Breast epithelium (tissue), 4 donors: Measurements from ENCODE around the gene TNFRSF18. TPM values are rescaled to one million over a fixed set of nuclear protein-coding genes. Genes with fewer than 3 reads are reported as not detected.

Source experiments
- DNase-seq, 2 donors: peaks; one replicate each; pipeline ENCODE4 v3.0.0-alpha.2; 2019; ENCODE audit warnings: low spot score in 2 of 2
- H3K27ac ChIP-seq, 2 donors: fragments of 200-600 bp; sonication (generic) in 1 of 2; one replicate each; pipeline ENCODE4 v1.5.1; 2016 to 2019; ENCODE audit warnings: mild to moderate bottlenecking in 1 of 2
- H3K27me3 ChIP-seq, 2 donors: fragments of 200-600 bp; sonication (generic) in 1 of 2; one replicate each; pipeline versions ENCODE4 v1.5.1 to v1.6.0; 2017 to 2019; ENCODE audit warnings: control low read depth in 1 of 2, mild to moderate bottlenecking in 1 of 2
- H3K36me3 ChIP-seq: fragments of 200-600 bp; one replicate; pipeline ENCODE4 v1.5.1; 2019
- H3K4me1 ChIP-seq, 2 donors: fragments of 200-600 bp; sonication (generic); one replicate each; pipeline ENCODE4 v1.5.1; 2016 to 2019; ENCODE audit warnings: control low read depth in 1 of 2
- H3K4me3 ChIP-seq, 3 donors: fragments of 200-600 bp; sonication (generic); 1 replicate in 2 of 3; 2 replicates in 1 of 3; pipeline ENCODE4 v1.5.1; 2016 to 2019; ENCODE audit warnings: mild to moderate bottlenecking in 3 of 3, moderate library complexity in 2 of 3
- H3K9me3 ChIP-seq, 2 donors: fragments of 200-600 bp; sonication (generic) in 1 of 2; one replicate each; pipeline ENCODE4 v1.5.1; 2016 to 2019; ENCODE audit warnings: control low read depth in 1 of 2
- CTCF ChIP-seq, 3 donors: fragments of 450-650 bp; IDR thresholded peaks; one replicate each; pipeline ENCODE4 v1.5.1; 2016 to 2017; ENCODE audit warnings: antibody characterized with exemption in 3 of 3, mild to moderate bottlenecking in 3 of 3, moderate library complexity in 3 of 3
- POLR2A ChIP-seq: fragments of 450-650 bp; IDR thresholded peaks from one replicate; pipeline ENCODE4 v1.6.1; 2016; ENCODE audit warnings: antibody characterized with exemption, mild to moderate bottlenecking, moderate library complexity
- POLR2AphosphoS5 ChIP-seq, 3 donors: sonication (generic); formaldehyde crosslinking; IDR thresholded peaks; one replicate each; pipeline ENCODE4 v1.6.1; 2017; ENCODE audit warnings: antibody characterized with exemption in 3 of 3
- intact Hi-C: fragments of 100-400 bp; cut with DNase I; formaldehyde crosslinking; loops from one replicate; pipeline ENCODE4 v1.15.1; 2023; ENCODE audit warnings: low total_unique reads
- total RNA-seq, 3 donors: library from RNA; depleted of rRNA; stranded (reverse); fragments of >200 nt; gene quantifications; one replicate each; pipeline ENCODE4 v1.1.0, GENCODE V29; 2016

The TNFRSF18 gene
- total RNA-seq, 3 donors from 2014 or later: 1.9 to 5.9 TPM; not detected in 1

DNA sequence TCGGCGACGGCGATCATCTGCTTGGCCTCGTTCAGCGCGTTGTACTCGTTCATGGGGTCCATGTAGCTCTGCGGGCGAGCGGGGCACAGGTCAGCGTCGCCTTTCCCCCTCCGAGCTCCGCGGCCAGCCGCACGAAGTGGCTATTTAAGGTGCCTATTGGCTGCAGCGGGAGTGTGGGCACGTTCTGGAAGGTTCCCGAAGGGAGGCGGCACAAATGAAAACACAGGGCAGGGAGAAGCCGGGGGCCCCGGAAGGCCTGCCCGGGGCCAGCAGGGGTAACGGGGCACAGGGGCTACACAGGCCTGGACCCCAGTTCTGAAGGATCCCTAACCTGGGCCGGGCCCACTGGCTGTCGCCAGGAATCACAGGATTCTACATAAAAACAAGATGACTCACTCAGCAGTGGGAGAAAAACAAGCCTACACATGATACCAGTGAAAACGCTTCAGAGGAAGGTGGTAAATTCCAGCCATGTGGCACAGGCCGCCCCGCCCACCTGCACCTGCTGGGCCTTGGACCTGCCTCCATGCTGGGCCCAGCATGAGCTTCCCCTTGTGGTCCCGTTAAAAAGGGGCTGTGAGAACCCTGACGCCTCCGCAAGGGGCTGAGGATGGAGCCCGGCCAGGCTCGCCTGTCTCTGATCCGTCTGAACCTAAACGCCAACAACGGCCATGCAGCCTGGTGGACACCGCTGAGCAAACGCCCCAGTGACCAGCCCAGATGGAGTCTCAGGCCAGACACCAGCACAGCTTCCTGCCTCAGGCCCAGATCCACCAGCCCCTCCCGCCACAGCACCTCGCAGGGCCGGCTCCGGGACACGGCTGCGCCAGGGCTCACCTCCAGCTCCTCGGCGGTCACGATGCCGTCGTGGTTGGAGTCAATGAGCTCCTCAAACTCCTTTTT, 11.5 kb upstream of the TNFRSF18 start:
- Histone ChIP-seq H3K27ac (peak overlapping the region in 1 of 2 donors; percentile 48), H3K9me3 (no peaks in the 10 kb centered on the region), H3K36me3 (peaks cover 5% of the 10 kb centered on the region), H3K4me1 (no peaks in the 10 kb centered on the region), H3K27me3 (no peaks in the 10 kb centered on the region), H3K4me3 (no peak overlapping the region)
- no peak for DNase-seq
- TF ChIP-seq POLR2A (no peak), POLR2AphosphoS5 (IDR thresholded peaks at IDR 0.05) (no peak), CTCF (IDR thresholded peaks at IDR 0.05) (no peak)
- intact Hi-C loops: no loop called here

GRCh38 chr1:1216770-1217620, 10.6 kb upstream of the TNFRSF18 start:
- H3K9me3 ChIP-seq: no peaks in the 10 kb centered on the region
- no peak overlapping the region for H3K4me3 ChIP-seq
- peaks cover 5% of the 10 kb centered on the region for H3K36me3 ChIP-seq
- intact Hi-C loops: no loop called here
- H3K27me3 ChIP-seq: no peaks in the 10 kb centered on the region
- no peak for TF ChIP-seq POLR2AphosphoS5 (IDR thresholded peaks at IDR 0.05)
- TF ChIP-seq CTCF (IDR thresholded peaks at IDR 0.05): no peak
- TF ChIP-seq POLR2A: no peak
- H3K4me1 ChIP-seq: no peaks in the 10 kb centered on the region
- peak overlapping the region in 1 of 2 donors; percentile 52 for H3K27ac ChIP-seq
- DNase-seq: no peak

DNA sequence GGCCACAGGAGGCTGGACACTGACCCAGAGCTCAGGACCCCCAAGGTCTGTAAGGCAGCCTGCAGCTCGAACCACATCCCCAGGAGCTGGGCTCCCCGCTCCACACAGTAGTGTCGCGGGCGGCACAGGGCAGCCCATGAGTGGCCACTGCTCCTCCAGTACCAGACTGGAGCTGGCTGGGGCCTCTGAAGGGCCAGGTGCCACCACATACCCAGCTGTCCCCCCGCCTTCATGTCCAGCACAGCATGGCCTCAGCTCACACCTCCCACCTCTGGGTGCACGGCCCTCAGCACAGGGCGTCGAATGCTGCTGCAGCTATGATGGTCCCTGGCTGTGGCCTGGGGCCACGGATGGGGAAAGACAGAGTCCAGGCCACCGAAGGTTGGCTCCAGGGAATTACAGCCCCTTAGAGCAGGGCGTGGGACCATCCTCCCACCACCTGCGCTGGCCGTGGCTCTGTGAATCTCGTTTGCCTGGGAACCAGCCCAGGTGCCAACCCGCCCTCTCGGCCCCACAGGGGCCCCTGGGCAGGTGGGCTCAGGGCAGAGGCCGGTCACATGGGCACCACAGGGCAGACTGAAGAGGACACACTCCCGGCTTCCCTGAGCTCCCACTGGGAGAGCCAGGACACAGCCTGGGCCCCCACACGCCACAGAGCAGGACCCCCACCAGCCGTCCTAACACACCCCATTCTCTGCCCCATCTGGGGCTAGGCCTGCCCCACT, 9.7 kb upstream of the TNFRSF18 start:
- Histone ChIP-seq H3K36me3 (peaks cover under 1% of the 10 kb centered on the region), H3K27ac (peak overlapping the region in 1 of 2 donors; percentile 52), H3K4me3 (no peak overlapping the region), H3K9me3 (no peaks in the 10 kb centered on the region), H3K4me1 (no peaks in the 10 kb centered on the region), H3K27me3 (no peaks in the 10 kb centered on the region)
- intact Hi-C loops: no loop called here
- no peak for DNase-seq
- TF ChIP-seq CTCF (IDR thresholded peaks at IDR 0.05) (no peak), POLR2AphosphoS5 (IDR thresholded peaks at IDR 0.05) (no peak), POLR2A (no peak)

DNA sequence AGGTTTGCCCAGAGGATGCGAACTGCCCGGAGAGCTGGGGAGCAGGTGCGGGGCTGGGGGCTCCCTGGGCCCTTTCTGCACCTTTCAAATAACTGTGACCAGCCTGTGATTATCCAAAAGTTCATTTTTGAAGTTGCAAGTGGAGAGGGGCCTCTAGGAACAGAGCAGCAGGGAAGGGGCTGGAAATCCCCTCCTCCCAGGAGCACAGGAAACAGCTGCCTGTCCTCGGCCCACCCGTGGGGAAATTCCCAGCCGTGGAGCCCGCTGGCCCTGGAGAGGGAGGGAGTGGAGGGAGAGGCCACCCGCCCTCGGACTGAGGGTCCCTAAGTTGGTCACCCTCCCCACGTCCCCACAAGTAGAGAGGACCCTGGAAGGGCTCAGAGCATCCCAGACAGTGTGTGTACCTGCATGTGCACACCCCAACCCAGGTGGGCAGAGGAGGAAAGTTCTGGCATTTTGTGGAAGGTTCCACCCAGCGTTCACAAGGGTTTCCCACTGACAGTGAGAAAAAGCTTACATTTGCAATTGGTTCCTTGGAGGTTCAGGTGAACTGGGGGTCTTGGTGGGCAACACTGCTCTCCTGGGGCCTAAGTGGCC, 8.8 kb upstream of the TNFRSF18 start:
- Histone ChIP-seq H3K27ac (no peak overlapping the region), H3K4me3 (no peak overlapping the region), H3K27me3 (no peaks in the 10 kb centered on the region), H3K4me1 (no peaks in the 10 kb centered on the region), H3K36me3 (no peaks in the 10 kb centered on the region), H3K9me3 (no peaks in the 10 kb centered on the region)
- TF ChIP-seq POLR2AphosphoS5 (IDR thresholded peaks at IDR 0.05) (no peak), CTCF (IDR thresholded peaks at IDR 0.05) (no peak), POLR2A (no peak)
- no peak for DNase-seq
- intact Hi-C loops: no loop called here
